GM19395 (cell line): ENCODE results near the gene SH3PXD2B.
"Not testable (repeated sequence)": the region's sequence is repeated elsewhere in the genome, so short reads cannot be mapped to it uniquely, and the experiment has no call there.

ENCODE experiments used
- ATAC-seq: cut with Tn5 transposase; IDR thresholded peaks from one replicate; pipeline ENCODE4 v1.9.1; 2021; ENCODE audit warnings: mild to moderate bottlenecking, moderate library complexity; ENCODE audit not compliant: unreplicated experiment

SH3PXD2B gene

DNA sequence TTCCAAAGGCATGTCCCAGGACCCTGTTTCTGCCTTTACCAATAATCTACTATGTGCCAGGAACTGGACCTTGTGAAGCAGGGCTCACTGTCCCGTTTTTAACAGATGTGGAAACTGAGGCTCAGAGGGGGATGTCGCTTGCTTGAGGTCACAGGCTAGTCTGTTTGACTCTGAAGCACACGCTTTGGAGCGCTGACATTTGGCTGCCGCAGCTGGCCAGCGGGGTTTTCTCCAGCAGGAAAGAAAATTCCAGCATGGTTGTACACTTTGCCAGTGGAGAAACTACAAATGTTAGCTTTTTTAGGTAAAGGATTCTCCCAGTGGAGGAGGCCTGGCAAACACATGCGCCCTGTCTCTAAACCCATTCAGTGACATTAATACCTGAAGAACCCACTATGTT is 50.5 kb downstream of the SH3PXD2B start:
- ATAC-seq, result no peak

DNA sequence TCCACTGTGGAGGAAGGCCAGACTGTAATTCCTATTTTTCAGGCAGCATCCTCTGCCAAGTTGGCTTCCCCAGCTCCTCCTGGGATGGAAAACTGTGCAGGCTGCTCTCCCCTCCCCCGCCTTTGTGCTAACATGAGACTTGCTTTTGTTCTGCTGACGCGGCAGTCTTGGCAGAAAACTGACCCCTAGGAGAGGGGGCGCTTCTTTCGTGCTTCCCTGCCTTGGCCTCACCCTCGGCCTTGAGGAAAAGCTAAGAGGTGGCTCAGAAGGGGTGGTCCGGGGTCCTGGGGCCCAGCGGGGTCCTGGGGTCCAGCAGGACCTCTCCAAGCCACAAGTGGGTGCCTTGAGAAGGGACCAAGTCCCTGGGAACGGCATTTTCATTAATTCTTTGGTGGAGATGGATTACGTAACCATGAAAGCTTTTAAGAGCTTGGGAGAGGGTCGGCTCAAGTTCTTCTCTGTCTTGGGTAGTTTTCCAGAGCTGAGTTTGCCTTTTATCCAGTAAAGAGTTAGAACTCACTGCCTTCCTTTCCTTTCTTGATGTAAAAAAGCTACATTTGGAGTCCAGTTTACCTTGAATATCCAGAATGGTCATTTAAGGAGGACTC is 51.0 kb downstream of the SH3PXD2B start:
- no peak for ATAC-seq

DNA sequence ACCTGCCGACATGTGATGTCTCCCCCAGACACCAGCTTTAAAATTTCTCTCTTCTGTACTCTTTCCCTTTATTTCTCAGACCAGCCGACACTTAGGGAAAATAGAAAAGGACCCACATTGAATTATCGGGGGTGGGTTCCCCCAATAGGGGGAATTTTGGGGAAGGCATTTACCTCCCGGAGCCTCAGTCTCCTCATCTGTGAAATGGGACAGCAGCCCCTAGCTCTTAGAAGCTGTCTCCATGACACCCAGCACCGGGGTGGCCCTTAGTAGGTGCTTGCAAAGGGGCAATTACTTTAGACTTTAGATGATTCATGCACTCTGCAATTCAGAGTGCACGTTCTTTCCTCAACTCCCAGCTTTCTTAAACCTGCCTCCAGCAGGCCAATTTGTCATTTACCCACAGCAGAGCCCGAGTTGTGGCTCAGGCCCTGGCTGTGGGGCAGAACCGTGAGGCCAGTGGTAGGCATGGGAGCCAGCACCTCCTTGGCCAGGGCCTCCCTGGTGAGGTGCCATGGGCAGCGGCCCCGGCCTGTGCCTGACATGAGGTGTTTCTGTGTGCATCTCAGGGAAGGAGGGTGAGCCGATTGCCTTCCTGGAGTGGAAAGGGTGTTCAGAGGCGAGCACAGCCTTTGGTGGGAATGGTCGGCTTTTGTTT is 51.7 kb downstream of the SH3PXD2B start:
- ATAC-seq, result no peak

DNA sequence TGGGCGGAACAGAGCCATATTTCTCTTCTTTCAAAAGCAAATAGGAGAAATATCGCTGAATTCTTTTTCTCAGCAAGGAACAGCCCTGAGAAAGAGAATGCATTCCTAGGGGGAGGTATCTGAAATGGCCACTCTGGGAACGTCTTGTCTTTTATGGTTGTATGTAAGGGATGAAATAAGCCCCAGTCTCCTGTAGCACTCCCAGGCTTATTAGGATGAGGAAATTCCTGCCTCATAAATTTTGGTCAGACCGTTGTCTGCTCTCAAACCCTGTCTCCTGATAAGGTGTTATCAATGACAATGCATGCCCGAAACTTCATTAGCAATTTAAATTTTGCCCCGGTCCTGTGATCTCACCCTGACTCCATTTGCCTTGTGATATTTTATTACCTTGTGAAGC is 52.3 kb downstream of the SH3PXD2B start:
- not testable (repeated sequence) for ATAC-seq

DNA sequence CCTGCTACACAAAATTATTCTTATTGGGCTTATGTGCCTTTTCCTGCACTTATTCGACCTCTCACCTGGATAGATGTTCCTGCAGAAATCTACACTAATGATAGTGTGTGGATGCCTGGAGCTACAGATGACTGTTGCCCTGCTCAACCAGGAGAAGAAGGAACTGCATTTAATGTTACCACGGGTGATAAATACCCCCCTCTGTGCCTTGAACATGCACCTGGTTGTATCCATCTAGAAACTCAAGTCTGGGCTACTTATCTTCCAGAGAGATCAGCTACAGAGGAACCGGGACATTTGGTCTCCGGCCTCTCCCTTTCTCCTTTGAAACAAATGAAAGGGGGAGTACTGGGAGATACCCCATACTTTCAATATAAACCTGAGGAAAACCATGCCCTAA is 54.5 kb downstream of the SH3PXD2B start:
- ATAC-seq, result no peak

DNA sequence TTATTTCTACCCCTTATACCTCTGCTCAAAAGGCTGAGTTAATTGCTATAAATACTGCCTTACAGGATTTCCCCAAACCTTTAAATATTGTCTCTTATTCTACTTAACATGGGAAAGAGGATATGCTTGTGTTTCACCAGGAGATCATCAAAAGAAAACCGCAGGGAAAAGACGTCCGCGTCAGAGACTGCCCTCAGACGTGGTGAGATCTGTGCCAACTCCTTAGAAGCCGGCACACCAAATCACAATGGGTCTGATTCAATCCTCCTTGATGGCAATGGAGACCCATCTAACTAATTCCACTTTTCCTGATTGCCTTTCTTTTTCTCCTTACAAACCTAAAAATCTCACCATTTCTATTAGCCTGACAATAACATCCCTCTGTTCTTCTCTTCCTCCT is 55.0 kb downstream of the SH3PXD2B start:
- ATAC-seq, result no peak

DNA sequence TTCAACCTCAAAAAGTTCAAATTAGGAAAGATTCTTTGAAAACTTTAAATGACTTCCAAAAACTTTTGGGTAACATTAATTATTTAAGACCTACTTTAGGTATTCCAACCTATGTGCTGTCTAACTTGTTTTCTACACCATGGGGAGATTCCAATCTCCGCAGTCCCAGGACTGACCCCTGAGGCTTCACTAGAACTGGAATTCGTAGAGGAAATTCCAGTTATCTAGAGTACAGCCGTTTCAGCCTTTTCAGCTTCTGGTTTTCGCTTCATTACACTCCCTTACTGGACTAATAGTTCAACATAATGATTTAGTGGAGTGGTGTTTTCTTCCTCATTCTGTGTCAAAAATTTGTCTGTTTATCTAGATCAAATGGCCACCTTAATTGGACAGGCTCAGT is 55.7 kb downstream of the SH3PXD2B start:
- ATAC-seq, result not testable (repeated sequence)

DNA sequence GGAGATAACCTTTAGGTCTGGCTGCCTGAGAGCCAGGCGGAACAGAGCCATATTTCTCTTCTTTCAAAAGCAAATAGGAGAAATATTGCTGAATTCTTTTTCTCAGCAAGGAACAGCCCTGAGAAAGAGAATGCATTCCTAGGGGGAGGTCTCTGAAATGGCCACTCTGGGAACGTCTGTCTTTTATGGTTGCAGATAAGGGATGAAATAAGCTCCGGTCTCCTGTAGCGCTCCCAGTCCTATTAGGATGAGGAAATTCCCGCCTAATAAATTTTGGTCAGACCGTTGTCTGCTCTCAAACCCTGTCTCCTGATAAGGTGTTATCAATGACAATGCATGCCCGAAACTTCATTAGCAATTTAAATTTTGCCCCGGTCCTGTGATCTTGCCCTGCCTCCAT is 57.3 kb downstream of the SH3PXD2B start:
- ATAC-seq, result not testable (repeated sequence)

DNA sequence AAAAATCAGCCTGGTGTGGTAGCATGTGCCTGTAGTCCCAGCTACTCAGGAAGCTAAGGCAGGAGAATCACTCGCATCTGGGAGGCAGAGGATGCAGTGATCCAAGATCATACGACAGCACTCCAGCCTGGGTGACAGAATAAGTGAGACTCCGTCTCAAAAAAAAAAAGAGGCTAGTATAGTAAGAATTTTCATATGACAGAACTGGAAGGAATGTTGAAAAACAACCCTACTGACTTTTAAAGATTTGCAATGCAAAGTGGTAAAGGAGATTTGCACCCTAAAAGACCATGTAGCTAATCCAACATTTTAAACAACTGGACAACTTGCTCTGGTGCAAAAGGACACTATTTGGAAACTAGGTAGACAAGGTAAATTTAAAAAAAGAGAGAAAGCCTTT is 58.1 kb downstream of the SH3PXD2B start:
- ATAC-seq, result no peak

DNA sequence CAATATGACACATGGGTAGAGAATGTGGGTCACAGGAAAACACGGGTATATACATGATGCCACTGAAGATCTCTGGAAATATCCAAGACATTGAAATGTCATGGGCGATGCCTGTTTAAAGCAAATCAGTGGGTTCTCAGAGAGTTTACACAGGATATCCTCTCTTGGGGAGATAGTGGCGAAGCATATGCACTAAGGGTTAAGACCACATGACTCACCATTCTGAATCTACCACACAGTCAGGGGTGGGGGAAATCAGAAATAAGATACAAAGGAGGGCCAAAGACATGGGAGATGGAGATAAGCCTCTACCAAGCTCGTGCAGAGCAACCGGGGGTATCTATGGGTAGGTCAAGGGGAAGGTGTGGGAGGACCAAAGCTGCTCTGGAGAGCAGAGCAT is 58.8 kb downstream of the SH3PXD2B start:
- ATAC-seq, result no peak

DNA sequence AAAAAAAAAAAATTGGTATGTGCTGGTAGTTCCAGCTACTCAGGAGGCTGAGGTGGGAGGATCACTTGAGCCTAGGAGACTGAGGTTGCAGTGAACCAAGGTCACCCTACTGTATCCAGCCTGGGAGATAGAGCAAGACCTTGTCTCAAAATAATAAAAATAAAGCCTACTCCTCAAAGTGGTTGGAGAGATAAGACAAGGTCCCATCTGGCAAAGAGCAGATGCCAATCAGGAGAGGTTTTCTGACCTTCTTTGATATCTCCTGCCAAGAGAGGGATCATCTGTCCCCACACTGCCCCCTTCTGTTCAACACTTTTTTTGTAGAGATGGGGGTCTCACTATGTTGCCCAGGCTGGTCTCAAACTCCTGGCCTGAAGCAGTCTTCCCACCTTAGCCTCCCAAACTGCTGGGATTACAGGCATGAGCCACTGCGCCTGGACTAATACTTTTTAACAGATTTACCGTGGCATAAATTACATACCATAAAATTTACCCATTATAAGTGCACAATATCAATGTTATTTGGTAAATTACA is 64.7 kb downstream of the SH3PXD2B start:
- ATAC-seq, result no peak

DNA sequence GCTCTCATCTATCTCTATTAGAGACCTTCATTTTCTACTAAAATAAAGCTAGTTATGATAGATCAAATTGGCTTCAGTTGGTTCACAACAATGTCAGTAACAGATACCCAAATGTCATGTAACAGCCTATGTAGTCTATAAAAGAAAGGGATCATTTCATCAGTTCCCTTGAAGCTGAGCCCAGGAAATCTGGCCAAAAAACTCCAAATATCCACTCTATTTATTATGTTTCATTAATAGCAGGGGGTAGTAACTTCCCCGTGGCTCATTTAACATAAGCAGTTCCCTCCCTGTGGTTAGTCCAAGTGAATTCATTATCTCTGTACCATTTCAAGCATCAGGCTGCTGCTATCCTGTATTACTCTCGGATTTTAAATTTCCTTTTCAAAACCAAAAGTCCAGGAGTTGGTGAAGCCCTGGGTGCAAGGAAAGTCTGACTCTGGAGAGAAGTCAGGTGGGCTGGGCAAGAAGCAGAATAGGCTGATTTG is 66.0 kb downstream of the SH3PXD2B start:
- ATAC-seq, result no peak

DNA sequence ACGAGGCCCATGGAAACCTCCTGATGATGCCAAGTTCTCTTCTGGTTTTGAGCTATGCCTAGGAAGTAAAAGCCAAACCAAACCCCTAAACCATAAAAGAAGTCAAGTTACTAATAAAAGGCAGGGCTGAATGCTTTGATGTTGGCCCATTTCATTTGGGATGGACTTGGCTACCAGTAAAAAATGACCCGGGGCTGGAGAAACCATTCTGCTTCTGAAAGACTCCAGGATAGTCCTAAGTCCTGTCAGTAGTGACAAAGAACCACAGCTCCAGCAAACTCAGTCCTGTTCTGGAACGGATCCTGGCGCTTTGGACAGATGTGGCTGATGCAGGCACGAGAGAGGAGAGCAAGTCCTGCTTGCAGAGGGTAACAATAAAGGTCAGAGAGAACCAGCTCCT is 68.6 kb downstream of the SH3PXD2B start:
- ATAC-seq, result no peak

DNA sequence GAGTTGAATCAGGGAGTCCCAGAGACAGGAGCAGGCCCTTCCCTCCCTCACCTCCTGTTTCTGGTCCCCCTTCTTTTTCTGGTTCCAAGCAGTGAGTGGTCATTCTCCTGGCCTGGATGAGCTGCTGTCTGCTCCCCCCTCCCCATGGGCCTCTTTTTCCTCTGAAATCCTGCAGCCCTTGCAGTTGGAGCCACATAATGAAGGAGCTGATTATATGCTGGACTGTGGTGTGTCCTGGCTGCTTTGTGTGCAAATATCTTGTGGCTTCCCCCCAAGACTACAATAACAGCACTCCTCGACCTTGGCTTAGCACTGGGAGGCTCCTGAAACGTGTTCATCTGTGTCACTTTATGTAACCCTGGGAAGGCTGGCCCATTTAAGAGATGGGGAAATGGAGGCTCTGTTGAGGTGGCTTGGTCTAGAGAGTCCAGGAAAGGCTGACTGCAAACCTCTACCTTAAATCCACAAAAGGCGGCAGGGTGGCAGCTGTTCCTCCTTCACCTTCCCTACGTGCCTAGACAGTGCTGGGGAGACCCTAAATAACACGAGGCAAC is 69.2 kb downstream of the SH3PXD2B start:
- ATAC-seq, result no peak

DNA sequence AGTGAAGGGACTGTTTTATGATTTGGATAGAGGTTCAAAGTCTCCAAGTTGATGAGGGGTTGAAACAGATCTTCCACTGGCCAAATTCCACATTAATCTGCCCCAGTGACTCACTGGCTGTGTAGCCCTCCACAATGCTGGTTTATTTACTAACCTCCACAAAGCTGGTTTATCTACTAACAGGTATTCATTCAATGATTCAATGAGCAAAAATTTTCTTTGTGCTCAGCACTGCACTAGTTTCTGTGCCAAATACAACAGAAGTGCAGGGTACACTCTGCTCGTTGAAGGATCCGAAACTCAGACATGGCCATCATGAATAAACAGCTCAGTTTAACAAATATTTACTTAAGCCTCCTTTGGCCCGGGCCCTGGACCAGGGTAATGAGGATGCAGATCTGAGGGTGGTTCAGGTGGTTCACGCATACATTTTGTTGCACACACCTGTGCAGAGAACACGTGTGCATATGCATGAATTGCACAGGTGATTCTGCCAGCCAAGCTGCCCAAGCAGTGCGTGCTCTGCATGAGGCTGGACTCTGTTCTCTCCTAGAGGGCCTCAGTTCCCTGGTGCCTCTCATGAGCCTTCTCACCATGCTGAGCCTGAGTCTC is 71.0 kb downstream of the SH3PXD2B start:
- ATAC-seq, result no peak

DNA sequence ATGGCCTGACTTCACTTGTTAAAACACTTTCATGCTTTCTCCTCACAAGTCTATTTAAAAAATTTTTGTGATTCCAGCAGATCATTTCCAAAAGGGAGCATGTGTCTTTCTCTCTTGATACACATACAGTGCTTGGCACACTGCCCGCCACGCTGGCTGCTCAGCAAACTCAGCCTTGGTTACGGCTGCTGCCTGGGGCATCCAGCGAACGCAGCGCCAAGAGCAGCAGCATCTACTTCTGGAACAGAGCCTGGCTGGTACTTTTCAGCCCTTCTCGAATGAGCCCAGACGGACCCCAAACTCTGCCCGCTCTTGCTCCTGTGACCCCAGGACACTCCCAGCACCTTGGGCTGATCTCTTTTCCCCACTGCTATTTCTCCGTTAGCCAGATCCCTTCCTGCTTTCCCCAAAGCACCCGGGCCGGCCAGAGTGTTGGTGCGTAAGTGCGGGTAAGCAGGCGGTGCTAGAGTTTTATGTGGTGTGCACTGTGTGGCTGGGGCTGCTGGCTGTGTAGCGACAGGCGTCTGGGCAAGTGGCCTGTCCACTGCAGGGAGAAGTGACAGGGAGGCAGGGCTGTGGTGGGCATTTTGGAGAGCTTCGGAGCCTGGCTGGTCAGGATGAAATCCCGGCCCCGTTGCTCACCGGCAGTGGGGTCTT is 73.2 kb downstream of the SH3PXD2B start:
- ATAC-seq, result no peak

DNA sequence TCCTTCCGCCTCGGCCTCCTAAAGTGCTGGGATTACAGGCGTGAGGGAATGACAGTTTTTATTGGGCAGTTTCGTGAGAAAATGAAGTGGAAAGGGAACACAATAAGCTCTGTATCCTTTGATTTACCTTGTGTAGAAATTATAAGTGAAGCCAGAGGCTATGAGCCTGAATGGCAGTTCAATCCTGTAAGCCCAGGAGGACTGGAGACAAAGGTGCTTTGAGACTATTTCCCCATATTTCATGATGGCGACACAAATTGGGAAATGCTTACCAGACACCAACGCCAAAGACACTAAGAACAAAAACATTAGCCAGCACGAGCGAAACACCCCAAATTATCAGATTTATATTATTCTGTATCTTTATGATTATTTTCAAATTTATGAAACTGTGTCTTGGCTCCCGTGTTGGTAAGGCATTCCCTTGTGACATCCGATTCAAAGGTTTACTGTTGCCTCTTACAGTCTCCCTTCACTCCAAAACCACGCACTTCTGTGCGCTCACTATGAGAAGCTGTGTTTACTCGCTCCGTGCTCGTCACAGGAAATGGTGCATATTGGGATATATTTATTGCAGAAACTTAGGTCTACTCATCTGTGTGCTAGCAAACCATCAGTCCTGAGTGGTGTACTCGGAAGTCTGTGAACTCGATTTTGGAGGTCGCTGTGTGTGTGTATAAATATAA is 73.9 kb downstream of the SH3PXD2B start:
- ATAC-seq, result no peak

DNA sequence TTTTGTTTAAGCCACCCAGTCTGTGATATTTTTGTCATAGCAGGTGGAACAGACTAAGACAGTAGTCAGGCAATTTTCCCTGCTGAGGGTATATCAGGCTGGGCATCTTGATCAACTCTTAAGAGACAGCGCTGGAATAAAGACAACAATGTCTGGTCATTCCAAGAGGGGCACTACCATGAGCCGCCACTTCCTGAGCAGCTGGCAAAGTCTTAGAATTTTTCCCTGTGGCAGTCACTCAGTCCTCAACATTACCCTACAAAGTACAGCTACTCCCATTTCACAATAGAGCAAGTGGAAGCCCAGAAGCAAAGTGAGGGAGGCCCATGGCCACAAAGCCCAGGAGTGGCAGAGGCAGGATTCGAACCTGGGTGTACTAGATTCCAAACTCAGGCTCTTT is 74.8 kb downstream of the SH3PXD2B start:
- no peak for ATAC-seq

DNA sequence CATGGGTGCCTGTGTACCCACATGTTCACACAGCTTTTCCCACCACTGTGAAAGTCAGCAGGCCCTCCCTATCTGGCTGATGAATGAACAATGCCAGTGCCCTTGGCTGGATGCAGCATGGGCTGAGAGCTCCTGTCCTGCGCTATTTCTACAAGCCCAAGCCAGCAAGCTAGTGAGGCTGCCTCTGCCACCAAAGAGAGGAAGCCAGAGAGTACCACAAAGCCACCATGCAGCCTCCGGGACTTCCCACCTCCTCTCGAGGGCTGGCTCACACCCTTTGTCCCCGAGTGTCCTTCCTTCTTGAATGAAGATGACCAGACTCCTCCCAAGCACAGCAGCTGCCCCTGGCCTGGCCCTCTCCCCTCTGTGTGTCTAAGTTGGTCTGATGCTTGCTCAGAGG is 76.5 kb downstream of the SH3PXD2B start:
- ATAC-seq, result no peak

DNA sequence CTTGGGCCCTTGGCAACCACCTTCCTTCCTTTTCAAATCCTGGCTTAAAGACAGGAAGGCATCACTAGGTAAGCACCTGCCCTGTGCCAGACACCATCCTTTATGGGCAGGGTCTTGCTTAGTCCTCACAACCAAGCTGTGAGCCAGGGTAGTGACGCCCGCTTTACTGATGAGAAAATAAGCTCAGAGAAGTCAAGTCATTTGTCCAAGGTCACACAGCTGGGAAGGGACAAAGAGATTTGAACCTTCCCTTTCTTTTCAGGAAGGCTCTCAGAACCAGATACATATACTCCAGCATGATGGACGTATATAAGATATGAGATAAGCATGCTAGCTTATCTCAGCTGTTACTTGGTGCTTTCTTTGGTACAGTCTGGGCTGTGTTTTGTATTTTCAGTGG is 76.9 kb downstream of the SH3PXD2B start:
- ATAC-seq, result no peak

DNA sequence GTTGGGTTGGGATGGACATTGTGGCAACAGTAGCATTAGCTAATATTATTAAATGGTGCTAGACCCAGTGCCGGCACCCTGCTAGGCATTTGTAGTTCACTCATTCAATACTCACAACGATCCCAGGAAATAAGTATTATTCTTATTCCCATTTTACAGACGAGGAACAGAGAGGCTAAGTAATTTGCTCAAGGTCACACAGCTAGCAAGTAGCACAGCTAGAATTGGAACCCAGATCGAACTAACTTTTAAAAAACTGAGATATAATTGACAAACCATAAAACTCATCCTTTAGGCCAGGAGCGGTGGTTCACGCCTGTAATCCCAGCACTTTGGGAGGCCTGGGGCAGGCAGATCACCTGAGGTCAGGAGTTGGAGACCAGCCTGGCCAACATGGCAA is 79.5 kb downstream of the SH3PXD2B start:
- ATAC-seq, result no peak
